ENCODE measurements around the gene ACTRT2.

The ACTRT2 gene

DNA sequence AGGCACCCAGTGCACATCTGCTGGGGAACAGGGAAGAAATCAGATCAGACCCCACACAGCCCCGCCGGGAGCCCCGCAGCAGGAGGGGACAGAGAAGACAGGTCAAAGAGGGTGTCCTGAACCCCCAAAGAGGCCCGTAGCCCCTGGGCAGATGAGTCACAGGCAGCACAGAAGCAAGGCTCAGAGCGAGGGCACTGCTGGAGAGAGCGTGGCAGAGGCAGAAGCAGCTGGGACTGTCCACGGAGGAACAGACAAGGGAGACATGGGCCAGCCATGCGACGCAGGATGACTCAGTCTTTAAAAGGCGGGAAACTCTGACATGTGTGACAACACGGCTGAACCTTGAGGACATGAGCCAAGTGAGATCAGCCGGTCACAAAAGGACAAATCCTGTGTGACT lies 33.2 kb downstream of the ACTRT2 start:
- H4K20me1 ChIP-seq, result no peaks in the 10 kb centered on the region
- H3K27me3 ChIP-seq, result peaks cover 3 to 30% (median 15%) of the 10 kb centered on the region in 11 experiments; a peak in 17 of 22 replicates
- H3K9ac ChIP-seq, result no peak overlapping the region
- H3K4me2 ChIP-seq, result no peak overlapping the region
- H3K9me3 ChIP-seq (replicated peaks in 1 of 11), result peaks cover 0 to 6% (median 0%) of the 10 kb centered on the region in 11 experiments; a peak in 3 of 22 replicates
- H3K4me1 ChIP-seq, result no peaks in the 10 kb centered on the region
- no peaks in the 10 kb centered on the region for H3K36me3 ChIP-seq
- no peak overlapping the region for H3K27ac ChIP-seq
- no peak overlapping the region for H3K4me3 ChIP-seq
- TF ChIP-seq Cebpa-rat (IDR thresholded peaks at IDR 0.05), result no peak

DNA sequence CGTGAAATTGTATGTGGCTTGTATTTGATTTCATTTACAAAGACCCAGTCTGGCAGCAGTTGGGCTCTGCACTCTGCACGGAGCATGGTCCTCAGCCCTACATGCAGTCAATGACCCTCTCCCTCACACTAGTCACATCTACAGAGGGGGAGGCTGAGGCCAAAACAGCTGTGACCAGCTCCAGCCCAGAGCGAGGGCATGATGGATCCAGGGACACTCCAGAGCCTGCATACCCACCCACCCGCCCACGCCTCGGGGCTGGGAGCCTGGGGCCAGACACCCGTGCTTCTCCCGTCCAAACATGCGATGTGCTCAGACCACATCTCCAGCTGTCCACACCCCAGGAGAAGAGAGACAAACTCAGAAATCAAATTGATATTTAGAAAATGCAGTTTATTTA lies 33.8 kb downstream of the ACTRT2 start:
- no peak for TF ChIP-seq Cebpa-rat (IDR thresholded peaks at IDR 0.05)
- Histone ChIP-seq H4K20me1 (peaks cover 0 to 2% (median 0%) of the 10 kb centered on the region in 11 experiments; a peak in 3 of 22 replicates), H3K36me3 (no peaks in the 10 kb centered on the region), H3K4me2 (no peak overlapping the region), H3K27me3 (peaks cover 3 to 36% (median 15%) of the 10 kb centered on the region in 11 experiments; a peak in 17 of 22 replicates), H3K27ac (no peak overlapping the region), H3K4me1 (no peaks in the 10 kb centered on the region), H3K9me3 (replicated peaks in 1 of 11) (peaks cover 0 to 6% (median 0%) of the 10 kb centered on the region in 11 experiments; a peak in 3 of 22 replicates), H3K9ac (no peak overlapping the region), H3K4me3 (no peak overlapping the region)

DNA sequence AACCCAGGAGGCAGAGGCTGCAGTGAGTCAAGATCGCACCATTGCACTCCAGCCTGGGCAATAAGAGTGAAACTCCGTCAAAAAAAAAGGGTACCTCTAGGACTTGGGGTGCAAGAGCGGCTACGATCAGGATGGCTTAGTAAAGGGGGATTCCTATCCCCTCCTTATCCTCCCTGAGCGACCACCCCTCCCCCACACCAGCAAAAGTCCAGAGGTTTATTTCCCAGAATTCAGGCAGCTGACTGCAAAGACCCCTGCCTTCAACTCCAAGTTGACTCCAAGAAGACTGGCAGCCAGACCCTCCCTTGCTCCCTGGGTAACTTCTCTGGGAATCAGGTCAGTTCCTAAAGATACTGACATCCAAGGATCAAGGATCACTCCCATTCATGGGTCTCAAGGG lies 35.4 kb downstream of the ACTRT2 start:
- no peak overlapping the region for H3K4me3 ChIP-seq
- H3K4me1 ChIP-seq, result peaks cover 0 to 5% (median 0%) of the 10 kb centered on the region in 10 experiments; a peak in 1 of 20 replicates
- peaks cover 0 to 6% (median 0%) of the 10 kb centered on the region in 11 experiments; a peak in 3 of 22 replicates for H3K9me3 ChIP-seq (replicated peaks in 1 of 11)
- H3K27me3 ChIP-seq, result peaks cover 9 to 52% (median 27%) of the 10 kb centered on the region in 11 experiments; a peak in 18 of 22 replicates
- no peak overlapping the region for H3K27ac ChIP-seq
- H3K4me2 ChIP-seq, result no peak overlapping the region
- TF ChIP-seq Cebpa-rat (IDR thresholded peaks at IDR 0.05), result no peak
- H3K36me3 ChIP-seq, result no peaks in the 10 kb centered on the region
- H4K20me1 ChIP-seq, result peaks cover 0 to 13% (median 0%) of the 10 kb centered on the region in 11 experiments; a peak in 5 of 22 replicates
- no peak overlapping the region for H3K9ac ChIP-seq

DNA sequence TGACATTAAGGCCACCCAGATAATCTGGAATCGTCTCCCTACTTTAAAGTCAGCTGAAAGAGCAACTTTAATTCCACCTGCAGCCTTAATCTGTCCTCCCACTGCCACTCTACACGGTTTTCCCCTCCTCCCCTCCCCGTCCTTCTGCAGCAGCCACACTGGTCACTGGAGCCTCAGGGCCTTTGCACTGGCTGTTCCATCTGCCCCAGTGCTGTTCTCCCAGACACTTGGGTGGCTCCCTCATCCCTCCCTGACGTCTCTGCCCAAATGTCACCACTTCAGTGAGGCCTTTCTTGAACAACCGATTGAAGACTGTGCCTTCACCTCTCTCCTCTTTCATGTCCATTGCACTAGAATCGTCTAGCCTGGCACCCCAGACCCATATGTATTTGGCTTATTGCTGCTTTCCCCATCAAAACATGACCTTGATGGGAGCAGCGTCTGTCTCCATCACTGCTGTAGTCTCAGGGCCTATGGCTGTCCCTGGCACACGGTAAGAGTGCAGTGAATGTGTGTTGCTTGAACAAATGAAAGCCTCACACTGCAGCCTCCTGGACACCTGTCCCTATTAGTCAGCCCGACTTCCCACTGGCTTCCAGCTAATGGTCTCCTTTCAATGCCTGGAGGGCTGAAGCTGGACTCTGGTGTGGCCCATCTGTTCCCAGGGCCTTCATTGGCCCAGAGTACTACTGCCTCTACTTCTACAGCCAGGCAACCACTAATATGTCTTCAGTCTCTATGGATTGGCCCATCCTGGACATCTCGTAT lies 37.2 kb downstream of the ACTRT2 start:
- Histone ChIP-seq H3K9ac (no peak overlapping the region), H3K27me3 (peaks cover 10 to 64% (median 36%) of the 10 kb centered on the region in 11 experiments; a peak in 20 of 22 replicates), H3K36me3 (no peaks in the 10 kb centered on the region), H3K9me3 (replicated peaks in 1 of 11) (no peaks in the 10 kb centered on the region), H3K4me1 (peaks cover 0 to 7% (median 0%) of the 10 kb centered on the region in 10 experiments; a peak in 1 of 20 replicates), H3K4me3 (no peak overlapping the region), H3K27ac (no peak overlapping the region), H4K20me1 (peaks cover 0 to 16% (median 0%) of the 10 kb centered on the region in 11 experiments; a peak in 7 of 22 replicates), H3K4me2 (no peak overlapping the region)
- TF ChIP-seq Cebpa-rat (IDR thresholded peaks at IDR 0.05), result no peak

DNA sequence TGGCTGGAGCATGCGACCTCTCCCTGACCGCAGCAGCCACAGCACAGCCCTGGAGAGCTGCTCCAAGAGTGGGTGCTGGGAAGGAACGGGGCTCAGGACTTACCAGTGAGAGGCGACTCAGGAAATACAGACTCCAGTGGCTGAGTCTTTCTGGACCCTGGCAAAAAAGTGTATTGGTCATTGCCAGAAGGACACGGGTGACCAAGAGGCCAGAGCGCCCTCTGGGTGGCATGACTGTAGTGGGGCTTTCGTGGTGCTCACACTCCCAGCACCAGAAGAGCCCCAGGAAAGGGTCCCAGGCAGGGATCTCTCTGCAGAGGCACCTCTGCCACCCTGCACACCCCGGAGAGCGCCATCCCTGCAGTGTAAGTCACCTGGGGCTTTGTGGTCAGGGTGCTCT lies 38.9 kb downstream of the ACTRT2 start:
- no peak overlapping the region for H3K9ac ChIP-seq
- no peak overlapping the region for H3K27ac ChIP-seq
- no peaks in the 10 kb centered on the region for H3K9me3 ChIP-seq (replicated peaks in 1 of 11)
- no peak overlapping the region for H3K4me3 ChIP-seq
- TF ChIP-seq Cebpa-rat (IDR thresholded peaks at IDR 0.05), result no peak
- H3K4me1 ChIP-seq, result peaks cover 0 to 7% (median 0%) of the 10 kb centered on the region in 10 experiments; a peak in 1 of 20 replicates
- H4K20me1 ChIP-seq, result peaks cover 0 to 32% (median 8%) of the 10 kb centered on the region in 11 experiments; a peak in 10 of 22 replicates
- peaks cover 26 to 80% (median 53%) of the 10 kb centered on the region in 11 experiments for H3K27me3 ChIP-seq
- no peaks in the 10 kb centered on the region for H3K36me3 ChIP-seq
- no peak overlapping the region for H3K4me2 ChIP-seq

DNA sequence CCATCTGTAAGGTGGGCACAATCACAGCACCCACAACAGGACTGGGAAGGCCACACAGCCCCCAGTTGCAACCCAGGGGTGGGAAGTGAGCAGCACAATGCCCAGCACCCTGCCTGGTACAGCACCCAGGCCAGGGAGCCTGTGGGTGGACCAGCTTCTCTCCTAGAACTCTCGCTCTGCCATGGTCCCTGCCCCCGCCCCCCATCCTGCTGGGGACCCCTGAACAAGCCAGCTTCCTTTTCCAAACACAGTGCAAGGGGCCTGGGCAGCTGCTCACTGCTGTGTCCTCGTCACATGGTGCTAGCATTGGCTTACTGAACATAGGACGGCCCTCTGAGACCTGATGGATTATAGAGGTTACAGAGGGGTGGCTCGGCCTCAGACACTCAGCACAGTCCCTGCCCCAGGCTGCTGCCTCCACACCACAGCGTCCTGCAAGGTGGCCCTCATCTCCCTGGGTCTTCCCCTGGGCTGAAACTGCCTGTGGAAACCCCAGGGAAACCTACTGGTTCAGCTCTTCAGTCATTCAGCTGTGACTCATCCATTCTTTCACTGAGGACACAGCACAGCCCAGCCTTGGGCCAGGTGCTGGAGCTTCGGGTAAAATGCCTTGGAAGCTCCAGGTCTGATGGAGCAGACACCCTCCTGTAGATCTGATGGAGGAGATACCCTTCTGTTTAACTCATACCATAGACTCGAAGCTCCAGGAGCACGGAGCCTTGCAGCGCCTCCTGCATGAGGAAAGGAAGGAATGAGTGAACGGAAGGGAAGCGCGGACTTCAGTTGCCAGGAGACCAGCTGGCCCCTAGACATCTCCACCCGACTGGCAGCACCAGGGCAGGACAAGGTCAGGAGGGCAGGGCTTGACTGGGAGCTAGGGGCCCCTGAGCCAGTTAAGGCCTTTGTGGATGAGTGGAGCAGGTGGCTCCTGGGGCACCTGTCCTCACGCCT lies 39.6 kb downstream of the ACTRT2 start:
- peaks cover 0 to 39% (median 9%) of the 10 kb centered on the region in 11 experiments; a peak in 10 of 22 replicates for H4K20me1 ChIP-seq
- H3K27ac ChIP-seq, result no peak overlapping the region
- no peak overlapping the region for H3K9ac ChIP-seq
- H3K9me3 ChIP-seq (replicated peaks in 1 of 11), result no peaks in the 10 kb centered on the region
- H3K36me3 ChIP-seq, result no peaks in the 10 kb centered on the region
- no peak overlapping the region; a peak in 1 of 22 replicates for H3K4me2 ChIP-seq
- peaks cover 34 to 87% (median 60%) of the 10 kb centered on the region in 11 experiments for H3K27me3 ChIP-seq
- no peak for TF ChIP-seq Cebpa-rat (IDR thresholded peaks at IDR 0.05)
- H3K4me1 ChIP-seq, result peaks cover 0 to 7% (median 0%) of the 10 kb centered on the region in 10 experiments; a peak in 1 of 20 replicates
- no peak overlapping the region for H3K4me3 ChIP-seq

DNA sequence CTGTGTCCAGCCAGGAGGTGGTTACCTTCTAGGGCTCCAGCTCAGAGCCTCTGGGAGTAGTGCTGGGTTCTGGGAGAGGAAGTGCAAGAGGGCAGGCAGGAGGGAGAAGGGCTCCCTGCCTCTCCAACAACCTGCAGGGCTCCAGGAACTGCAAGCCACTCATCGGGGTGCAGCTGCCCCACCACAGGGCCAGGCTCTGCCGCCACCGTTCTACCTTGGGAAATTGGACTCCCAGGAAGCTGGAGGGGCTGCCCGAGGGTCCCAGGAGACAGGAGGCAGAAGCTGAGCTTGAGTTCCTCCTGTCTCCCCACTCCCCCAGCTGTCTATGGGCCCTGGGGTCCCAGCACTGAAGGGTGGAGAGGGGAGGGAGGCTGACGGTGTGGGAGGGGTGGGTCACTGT lies 40.3 kb downstream of the ACTRT2 start:
- Histone ChIP-seq H3K9me3 (replicated peaks in 1 of 11) (no peaks in the 10 kb centered on the region), H3K27me3 (peaks cover 40 to 94% (median 67%) of the 10 kb centered on the region in 11 experiments), H4K20me1 (peaks cover 0 to 46% (median 15%) of the 10 kb centered on the region in 11 experiments; a peak in 13 of 22 replicates), H3K36me3 (no peaks in the 10 kb centered on the region), H3K4me1 (peaks cover 0 to 7% (median 0%) of the 10 kb centered on the region in 10 experiments; a peak in 1 of 20 replicates), H3K9ac (no peak overlapping the region), H3K27ac (no peak overlapping the region), H3K4me2 (no peak overlapping the region; a peak in 1 of 22 replicates), H3K4me3 (no peak overlapping the region)
- no peak for TF ChIP-seq Cebpa-rat (IDR thresholded peaks at IDR 0.05)

DNA sequence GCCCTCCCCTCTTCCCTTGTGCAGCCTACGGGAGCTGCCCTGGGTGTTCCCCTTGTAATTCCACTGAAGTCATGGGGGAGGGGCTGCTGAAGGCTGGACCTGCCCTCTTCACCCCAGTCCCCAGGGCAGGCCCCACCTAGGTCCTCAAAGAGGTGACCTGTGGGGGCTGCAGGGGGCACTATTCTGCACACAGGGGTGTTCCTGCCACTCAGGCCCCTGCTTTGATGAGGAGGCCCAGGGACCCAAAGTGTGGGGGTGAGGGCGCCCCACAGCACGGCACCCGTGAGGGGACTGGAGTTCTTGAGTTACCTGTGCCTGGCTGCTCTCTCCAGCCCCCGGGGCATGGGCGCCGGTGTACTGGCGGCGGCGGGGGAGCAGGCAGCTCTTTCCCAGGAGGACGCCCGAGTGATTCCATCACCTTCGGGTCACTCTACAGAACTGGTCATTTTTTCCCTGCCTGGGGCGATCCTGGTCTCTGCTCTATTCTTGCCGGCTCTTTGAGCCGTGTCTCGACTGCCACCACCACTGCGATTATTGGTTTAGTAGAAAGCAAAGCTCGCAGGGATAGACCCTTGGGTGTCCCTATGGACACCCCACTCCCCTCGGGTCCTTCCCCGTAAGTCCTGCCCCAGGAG lies 40.8 kb downstream of the ACTRT2 start:
- Histone ChIP-seq H3K27me3 (peaks cover 46 to 94% (median 72%) of the 10 kb centered on the region in 11 experiments), H3K4me3 (no peak overlapping the region)

More for the DNA sequence above, 40.8 kb downstream of the ACTRT2 start:
- H3K4me2 ChIP-seq, result no peak overlapping the region; a peak in 1 of 22 replicates
- H3K27ac ChIP-seq, result no peak overlapping the region
- no peaks in the 10 kb centered on the region for H3K36me3 ChIP-seq
- TF ChIP-seq Cebpa-rat (IDR thresholded peaks at IDR 0.05), result no peak
- no peaks in the 10 kb centered on the region for H3K9me3 ChIP-seq (replicated peaks in 1 of 11)
- peaks cover 0 to 7% (median 0%) of the 10 kb centered on the region in 10 experiments; a peak in 1 of 20 replicates for H3K4me1 ChIP-seq
- H4K20me1 ChIP-seq, result peaks cover 0 to 52% (median 16%) of the 10 kb centered on the region in 11 experiments; a peak in 14 of 22 replicates
- no peak overlapping the region for H3K9ac ChIP-seq
